ENCODE results near the gene PTPRN2. TPM values are rescaled to one million over a fixed set of nuclear protein-coding genes. Genes with fewer than 3 reads are reported as not detected.

Gene PTPRN2
- total RNA-seq, 1 experiment from 2014 or later, result 1.7 TPM

- H2AFZ ChIP-seq (ENCODE audit: low read length), result no peak overlapping the region
- no peak overlapping the region for H3K27ac ChIP-seq (ENCODE audit: low read length)
- no peak overlapping the region for H3K4me3 ChIP-seq (ENCODE audit: low read length)
- peaks cover 13% of the 10 kb centered on the region for H3K9me3 ChIP-seq (ENCODE audit: low read length)
- no peaks in the 10 kb centered on the region for H4K20me1 ChIP-seq (ENCODE audit: insufficient read depth, low read depth, low read length)
- H3K4me1 ChIP-seq (ENCODE audit: low read length), result no peaks in the 10 kb centered on the region
- no peaks in the 10 kb centered on the region for H3K79me2 ChIP-seq (ENCODE audit: low read length)
- no peaks in the 10 kb centered on the region for H3K36me3 ChIP-seq (ENCODE audit: insufficient read depth, low read length)
- H3K9me2 ChIP-seq (replicated peaks; ENCODE audit: insufficient read depth, low read length), result no peaks in the 10 kb centered on the region
- DNase-seq, result no peak
- no peak overlapping the region for H3K9ac ChIP-seq (ENCODE audit: low read length)
- 0 out of 2 replicates have a peak, but pooled peaks cover 3% of the 10 kb centered on the region for H3K27me3 ChIP-seq (ENCODE audit: low read length)
- H3K4me2 ChIP-seq (ENCODE audit: low read depth, low read length, poor library complexity, severe bottlenecking), result no peak overlapping the region
Observed at GRCh38 chr7:158282461-158283001, 305.1 kb downstream of the PTPRN2 start.

DNA sequence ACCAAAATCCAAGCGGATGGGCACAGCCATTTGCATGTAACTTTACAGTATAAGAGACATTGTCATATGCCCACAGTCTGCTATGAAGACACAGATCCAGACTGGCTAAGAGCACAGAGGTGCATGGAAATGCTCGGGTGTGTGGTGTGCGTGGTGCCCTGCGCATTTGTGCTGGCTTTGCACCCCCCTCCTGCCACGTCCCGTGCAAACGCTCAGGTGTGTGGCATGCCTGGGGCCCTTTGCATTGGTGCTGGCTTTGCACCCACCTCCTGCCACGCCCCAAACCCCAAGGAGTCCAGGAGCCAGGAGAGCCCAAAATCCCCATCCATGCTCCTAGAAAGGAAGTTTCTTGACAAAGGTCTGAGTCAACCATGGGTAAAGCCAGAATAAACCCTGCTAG lies 306.2 kb downstream of the PTPRN2 start:
- Histone ChIP-seq H3K79me2 (ENCODE audit: low read length) (no peaks in the 10 kb centered on the region), H3K4me2 (ENCODE audit: low read depth, low read length, poor library complexity, severe bottlenecking) (no peak overlapping the region), H4K20me1 (ENCODE audit: insufficient read depth, low read depth, low read length) (no peaks in the 10 kb centered on the region), H2AFZ (ENCODE audit: low read length) (no peak overlapping the region), H3K9ac (ENCODE audit: low read length) (no peak overlapping the region), H3K4me3 (ENCODE audit: low read length) (no peak overlapping the region), H3K36me3 (ENCODE audit: insufficient read depth, low read length) (no peaks in the 10 kb centered on the region), H3K9me3 (ENCODE audit: low read length) (peaks cover 2% of the 10 kb centered on the region; the same call in 1 of the 2 replicates), H3K9me2 (replicated peaks; ENCODE audit: insufficient read depth, low read length) (no peaks in the 10 kb centered on the region), H3K27ac (ENCODE audit: low read length) (no peak overlapping the region), H3K27me3 (ENCODE audit: low read length) (no peaks in the 10 kb centered on the region), H3K4me1 (ENCODE audit: low read length) (no peaks in the 10 kb centered on the region)
- DNase-seq, result no peak

DNA sequence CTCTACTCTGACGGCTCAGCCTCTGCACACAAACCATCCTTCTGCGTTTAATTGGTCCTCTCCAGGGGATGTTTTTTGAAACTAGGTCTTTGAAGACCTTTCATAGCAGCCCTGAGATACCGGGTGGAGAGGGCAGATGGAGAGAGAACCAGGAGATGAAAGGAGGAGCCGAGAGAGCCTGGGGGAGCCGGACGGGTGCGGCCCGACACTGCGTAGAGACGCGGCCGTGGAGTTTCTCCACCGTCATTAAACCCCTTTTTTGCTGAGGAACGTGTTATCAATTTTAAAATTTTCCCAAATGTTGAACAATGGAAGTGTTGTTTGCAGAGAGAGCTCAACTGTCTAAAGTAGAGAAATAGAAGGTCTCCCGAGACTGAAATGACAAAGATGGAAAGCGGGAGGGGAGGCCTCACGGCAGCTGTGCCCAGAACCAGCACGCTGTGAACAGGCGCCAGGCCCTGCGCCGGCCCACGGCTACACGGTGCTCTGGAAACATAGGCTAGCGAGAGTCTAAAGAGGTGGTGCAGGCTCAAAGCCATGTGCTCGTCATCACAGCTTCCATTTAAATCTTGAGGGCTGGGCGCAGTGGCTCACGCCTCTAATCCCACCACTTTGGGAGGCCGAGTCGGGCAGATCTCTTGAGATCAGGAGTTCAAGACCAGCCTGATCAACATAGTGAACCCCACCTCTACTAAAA lies 307.0 kb downstream of the PTPRN2 start:
- no peaks in the 10 kb centered on the region for H3K9me3 ChIP-seq (ENCODE audit: low read length)
- H3K9ac ChIP-seq (ENCODE audit: low read length), result no peak overlapping the region
- H2AFZ ChIP-seq (ENCODE audit: low read length), result no peak overlapping the region
- no peak overlapping the region for H3K27ac ChIP-seq (ENCODE audit: low read length)
- H3K4me2 ChIP-seq (ENCODE audit: low read depth, low read length, poor library complexity, severe bottlenecking), result no peak overlapping the region
- H3K4me3 ChIP-seq (ENCODE audit: low read length), result no peak overlapping the region
- H4K20me1 ChIP-seq (ENCODE audit: insufficient read depth, low read depth, low read length), result no peaks in the 10 kb centered on the region
- DNase-seq, result no peak
- no peaks in the 10 kb centered on the region for H3K9me2 ChIP-seq (replicated peaks; ENCODE audit: insufficient read depth, low read length)
- H3K4me1 ChIP-seq (ENCODE audit: low read length), result no peaks in the 10 kb centered on the region
- no peaks in the 10 kb centered on the region for H3K79me2 ChIP-seq (ENCODE audit: low read length)
- no peaks in the 10 kb centered on the region for H3K27me3 ChIP-seq (ENCODE audit: low read length)
- H3K36me3 ChIP-seq (ENCODE audit: insufficient read depth, low read length), result no peaks in the 10 kb centered on the region

DNA sequence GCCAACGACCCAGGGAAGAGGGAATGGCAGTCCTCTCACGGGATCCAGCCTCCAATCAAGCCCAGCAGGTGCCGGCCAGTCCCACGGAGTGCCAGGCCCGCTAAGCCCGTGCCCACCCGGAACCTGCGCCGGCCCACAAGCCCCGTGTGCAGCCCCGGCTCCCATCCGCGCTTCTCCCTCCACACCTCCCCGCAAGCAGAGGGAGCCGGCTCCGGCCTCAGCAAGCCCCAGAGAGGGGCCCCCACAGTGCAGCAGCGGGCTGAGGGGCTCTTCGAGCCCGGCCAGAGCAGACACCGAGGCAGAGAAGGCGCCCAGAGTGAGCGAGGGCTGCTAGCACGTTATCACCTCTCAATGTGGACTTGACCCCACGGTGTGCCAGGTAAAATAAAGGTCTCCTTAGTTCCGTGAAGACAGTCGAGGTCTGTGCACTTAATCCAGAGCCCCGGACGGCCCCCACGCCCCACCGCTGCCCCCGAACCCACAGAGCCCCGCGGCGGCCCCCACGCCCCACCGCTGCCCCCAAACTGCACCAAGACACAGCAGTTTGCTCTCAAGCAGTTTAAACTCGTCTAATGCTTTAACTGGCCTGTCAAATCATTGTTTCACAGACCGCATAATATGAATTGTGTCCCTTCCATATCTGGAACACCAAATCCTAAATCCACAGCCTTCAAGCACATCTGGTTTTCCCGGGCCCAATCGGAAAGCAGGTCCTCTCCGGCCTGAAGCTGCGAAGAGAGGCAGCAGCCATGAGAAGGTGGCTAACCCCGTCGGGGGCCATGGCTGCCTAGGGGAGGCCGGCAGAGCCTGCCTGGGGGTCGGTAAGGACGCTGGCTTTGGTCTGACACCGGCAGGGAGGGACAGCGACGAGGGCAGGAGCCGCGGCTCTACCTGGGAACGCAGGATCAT lies 307.8 kb downstream of the PTPRN2 start:
- Histone ChIP-seq H3K79me2 (ENCODE audit: low read length) (no peaks in the 10 kb centered on the region), H2AFZ (ENCODE audit: low read length) (no peak overlapping the region), H3K4me1 (ENCODE audit: low read length) (no peaks in the 10 kb centered on the region), H3K36me3 (ENCODE audit: insufficient read depth, low read length) (no peaks in the 10 kb centered on the region), H4K20me1 (ENCODE audit: insufficient read depth, low read depth, low read length) (no peaks in the 10 kb centered on the region), H3K9ac (ENCODE audit: low read length) (no peak overlapping the region), H3K27me3 (ENCODE audit: low read length) (no peaks in the 10 kb centered on the region), H3K4me3 (ENCODE audit: low read length) (no peak overlapping the region), H3K9me2 (replicated peaks; ENCODE audit: insufficient read depth, low read length) (no peaks in the 10 kb centered on the region), H3K27ac (ENCODE audit: low read length) (no peak overlapping the region), H3K4me2 (ENCODE audit: low read depth, low read length, poor library complexity, severe bottlenecking) (no peak overlapping the region), H3K9me3 (ENCODE audit: low read length) (no peaks in the 10 kb centered on the region)
- DNase-seq, result no peak

DNA sequence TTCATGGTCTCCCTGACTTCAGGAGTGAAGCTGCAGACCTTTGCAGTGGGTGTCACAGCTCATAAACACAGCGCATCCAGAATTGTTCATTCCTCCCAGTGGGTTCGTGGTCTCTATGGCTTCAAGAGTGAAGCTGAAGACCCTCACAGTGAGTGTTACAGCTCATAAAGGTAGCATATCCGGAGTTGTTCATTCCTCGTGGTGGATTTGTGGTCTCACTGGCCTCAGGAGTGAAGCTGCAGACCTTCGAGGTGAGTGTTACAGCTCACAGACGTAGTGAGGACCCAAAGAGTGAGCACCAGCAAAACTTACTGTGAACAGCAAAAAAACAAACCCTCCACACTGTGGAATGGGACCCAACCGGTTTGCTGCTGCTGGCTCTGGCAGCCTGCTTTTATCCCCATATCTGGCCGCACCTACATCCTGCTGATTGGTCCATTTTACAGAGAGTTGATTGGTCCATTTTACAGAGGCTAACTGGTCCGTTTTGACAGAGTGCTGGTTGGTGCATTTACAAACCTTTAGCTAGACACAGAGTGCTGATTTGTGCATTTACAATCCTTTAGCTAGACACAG lies 308.8 kb downstream of the PTPRN2 start:
- peak; percentile 46 for DNase-seq
- H3K79me2 ChIP-seq (ENCODE audit: low read length), result no peaks in the 10 kb centered on the region
- no peak overlapping the region for H3K9ac ChIP-seq (ENCODE audit: low read length)
- H3K9me3 ChIP-seq (ENCODE audit: low read length), result no peaks in the 10 kb centered on the region
- H3K9me2 ChIP-seq (replicated peaks; ENCODE audit: insufficient read depth, low read length), result no peaks in the 10 kb centered on the region
- H2AFZ ChIP-seq (ENCODE audit: low read length), result no peak overlapping the region
- no peaks in the 10 kb centered on the region for H3K36me3 ChIP-seq (ENCODE audit: insufficient read depth, low read length)
- H3K4me2 ChIP-seq (ENCODE audit: low read depth, low read length, poor library complexity, severe bottlenecking), result no peak overlapping the region
- no peak overlapping the region for H3K4me3 ChIP-seq (ENCODE audit: low read length)
- H3K27me3 ChIP-seq (ENCODE audit: low read length), result no peaks in the 10 kb centered on the region
- H3K4me1 ChIP-seq (ENCODE audit: low read length), result no peaks in the 10 kb centered on the region
- no peak overlapping the region for H3K27ac ChIP-seq (ENCODE audit: low read length)
- H4K20me1 ChIP-seq (ENCODE audit: insufficient read depth, low read depth, low read length), result no peaks in the 10 kb centered on the region

DNA sequence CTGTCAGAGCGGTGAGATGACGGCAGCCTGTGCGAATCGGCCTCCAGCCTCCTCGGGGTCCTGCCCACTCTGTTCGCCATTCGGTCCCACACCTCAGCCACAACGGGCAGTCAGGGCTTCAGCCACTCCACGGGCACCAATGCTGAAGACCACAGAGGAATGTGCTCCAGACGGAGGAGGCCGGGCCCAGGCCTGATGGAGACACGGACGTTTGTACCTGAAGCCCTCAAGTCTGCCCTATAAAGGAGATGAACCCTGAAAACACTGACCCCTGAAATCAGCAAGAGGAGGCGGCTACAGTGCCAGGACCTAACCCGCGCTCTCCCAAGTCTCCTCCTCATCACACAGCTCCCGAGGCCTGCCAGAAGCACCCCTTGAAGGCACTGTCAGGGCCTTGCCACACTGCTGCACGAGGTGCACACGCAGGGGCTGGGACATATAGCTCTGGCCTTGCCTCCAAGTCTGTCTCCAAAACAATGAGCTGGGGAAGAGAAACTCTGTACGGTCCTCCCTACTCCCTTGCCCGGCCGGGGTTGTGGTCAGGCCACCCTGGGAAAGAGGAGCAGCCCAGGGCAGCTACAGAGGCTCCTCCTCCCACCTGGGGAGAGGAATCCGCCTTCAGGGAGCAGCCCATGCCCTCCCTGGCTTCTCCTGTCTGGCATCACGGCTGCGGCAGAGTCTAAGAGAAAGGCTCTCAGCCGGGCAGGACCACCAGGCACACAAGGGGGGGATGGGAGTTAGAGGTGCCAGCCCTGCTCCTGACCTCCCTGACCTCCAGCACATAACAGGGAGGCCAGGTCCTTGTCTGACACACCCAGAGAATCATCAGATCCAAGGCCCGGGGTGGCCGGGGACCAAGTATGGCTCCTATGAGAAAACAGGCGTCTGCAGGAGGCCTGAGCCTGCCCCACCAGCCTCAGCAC lies 310.1 kb downstream of the PTPRN2 start:
- Histone ChIP-seq H3K9ac (ENCODE audit: low read length) (no peak overlapping the region), H3K4me1 (ENCODE audit: low read length) (no peaks in the 10 kb centered on the region), H3K4me3 (ENCODE audit: low read length) (no peak overlapping the region), H3K9me3 (ENCODE audit: low read length) (no peaks in the 10 kb centered on the region), H2AFZ (ENCODE audit: low read length) (no peak overlapping the region), H4K20me1 (ENCODE audit: insufficient read depth, low read depth, low read length) (no peaks in the 10 kb centered on the region), H3K4me2 (ENCODE audit: low read depth, low read length, poor library complexity, severe bottlenecking) (no peak overlapping the region), H3K27ac (ENCODE audit: low read length) (no peak overlapping the region), H3K9me2 (replicated peaks; ENCODE audit: insufficient read depth, low read length) (no peaks in the 10 kb centered on the region), H3K79me2 (ENCODE audit: low read length) (no peaks in the 10 kb centered on the region), H3K36me3 (ENCODE audit: insufficient read depth, low read length) (no peaks in the 10 kb centered on the region), H3K27me3 (ENCODE audit: low read length) (no peaks in the 10 kb centered on the region)
- DNase-seq, result no peak

GRCh38 chr7:158276414-158277218 lies 311.0 kb downstream of the PTPRN2 start:
- no peak for DNase-seq
- Histone ChIP-seq H3K36me3 (ENCODE audit: insufficient read depth, low read length) (no peaks in the 10 kb centered on the region), H3K4me3 (ENCODE audit: low read length) (no peak overlapping the region), H3K27ac (ENCODE audit: low read length) (no peak overlapping the region), H3K9ac (ENCODE audit: low read length) (no peak overlapping the region), H3K79me2 (ENCODE audit: low read length) (no peaks in the 10 kb centered on the region), H3K4me2 (ENCODE audit: low read depth, low read length, poor library complexity, severe bottlenecking) (no peak overlapping the region), H3K27me3 (ENCODE audit: low read length) (no peaks in the 10 kb centered on the region), H3K9me3 (ENCODE audit: low read length) (no peaks in the 10 kb centered on the region), H3K9me2 (replicated peaks; ENCODE audit: insufficient read depth, low read length) (no peaks in the 10 kb centered on the region), H3K4me1 (ENCODE audit: low read length) (no peaks in the 10 kb centered on the region), H4K20me1 (ENCODE audit: insufficient read depth, low read depth, low read length) (no peaks in the 10 kb centered on the region), H2AFZ (ENCODE audit: low read length) (no peak overlapping the region)
